Loucy (cell line): Measurements from ENCODE around the gene ZSCAN30.

Source experiments
- H2AFZ ChIP-seq: fragments of 200-600 bp; sonication (generic); 2 replicates; pipeline ENCODE4 v1.6.0; 2016; ENCODE audit warnings: antibody characterized with exemption, mild to moderate bottlenecking, low read length, moderate library complexity
- H3F3A ChIP-seq: fragments of 200-600 bp; 2 replicates; pipeline ENCODE4 v1.6.0; 2016; ENCODE audit warnings: antibody characterized with exemption, low read depth, mild to moderate bottlenecking
- H3K27me3 ChIP-seq: fragments of 200-600 bp; sonication (generic); 2 replicates; pipeline ENCODE4 v1.6.1; 2014; ENCODE audit warnings: low read length, mild to moderate bottlenecking; ENCODE audit not compliant: insufficient read depth, poor library complexity, severe bottlenecking
- H3K36me3 ChIP-seq: fragments of 200-600 bp; sonication (generic); 2 replicates; pipeline ENCODE4 v1.6.1; 2016; ENCODE audit warnings: low read length; ENCODE audit not compliant: insufficient read depth
- H3K4me1 ChIP-seq: fragments of 200-600 bp; sonication (generic); 2 replicates; pipeline ENCODE4 v1.5.1; 2014; ENCODE audit warnings: low read length, mild to moderate bottlenecking; ENCODE audit not compliant: insufficient read depth, poor library complexity, severe bottlenecking
- H3K4me2 ChIP-seq: fragments of 200-600 bp; sonication (generic); 2 replicates; pipeline ENCODE4 v1.6.0; 2014; ENCODE audit warnings: antibody characterized with exemption, low read length, low read depth, mild to moderate bottlenecking; ENCODE audit not compliant: poor library complexity, severe bottlenecking
- H3K4me3 ChIP-seq: fragments of 200-600 bp; sonication (generic); 2 replicates; pipeline ENCODE4 v1.5.1; 2014; ENCODE audit warnings: low read length, mild to moderate bottlenecking, mixed read lengths; ENCODE audit not compliant: poor library complexity, severe bottlenecking
- H3K79me2 ChIP-seq: fragments of 200-600 bp; sonication (generic); 2 replicates; pipeline ENCODE4 v1.6.1; 2014; ENCODE audit warnings: low read length; ENCODE audit not compliant: insufficient read depth
- H3K9ac ChIP-seq: fragments of 200-600 bp; sonication (generic); 2 replicates; pipeline ENCODE4 v1.6.0; 2014; ENCODE audit warnings: mild to moderate bottlenecking, low read depth, low read length, moderate library complexity; ENCODE audit not compliant: poor library complexity, severe bottlenecking
- H3K9me2 ChIP-seq: fragments of 200-600 bp; sonication (generic); replicated peaks from 2 replicates; pipeline ENCODE4 v1.6.1; 2016; ENCODE audit warnings: low read depth, low read length, mixed read lengths
- H3K9me3 ChIP-seq: fragments of 200-600 bp; sonication (generic); 2 replicates; pipeline ENCODE4 v1.6.1; 2014; ENCODE audit warnings: mild to moderate bottlenecking, antibody characterized with exemption, low read length, low read depth; ENCODE audit not compliant: insufficient read depth
- H4K20me1 ChIP-seq: fragments of 200-600 bp; sonication (generic); 2 replicates; pipeline ENCODE4 v1.6.0; 2014; ENCODE audit warnings: antibody characterized with exemption, low read length, mild to moderate bottlenecking; ENCODE audit not compliant: insufficient read depth, poor library complexity, severe bottlenecking
- CTCF ChIP-seq: fragments of 200-600 bp; sonication (generic); conservative IDR thresholded peaks from 2 replicates; pipeline ENCODE4 v1.5.1; 2014; ENCODE audit warnings: mild to moderate bottlenecking, antibody characterized with exemption, low read length
- EZH2phosphoT487 ChIP-seq: fragments of 200-600 bp; IDR thresholded peaks from 2 replicates; pipeline ENCODE4 v1.6.1; 2018; ENCODE audit warnings: antibody characterized with exemption, mild to moderate bottlenecking, moderate library complexity, borderline replicate concordance

ZSCAN30 gene

GRCh38 chr18:35322486-35323458 lies 32.7 kb upstream of the ZSCAN30 start:
- Histone ChIP-seq H3K36me3 (no peaks in the 10 kb centered on the region), H3K4me3 (no peak overlapping the region), H3K79me2 (no peaks in the 10 kb centered on the region), H3F3A (no peaks in the 10 kb centered on the region), H3K27me3 (no peaks in the 10 kb centered on the region), H3K4me2 (no peak overlapping the region), H3K9me3 (no peaks in the 10 kb centered on the region), H3K9me2 (no peaks in the 10 kb centered on the region), H3K9ac (no peak overlapping the region), H3K4me1 (no peaks in the 10 kb centered on the region), H2AFZ (no peak overlapping the region), H4K20me1 (no peaks in the 10 kb centered on the region)
- TF ChIP-seq EZH2phosphoT487, result no peak

- H3F3A ChIP-seq, result no peaks in the 10 kb centered on the region
- peaks cover 14% of the 10 kb centered on the region for H3K36me3 ChIP-seq
- no peaks in the 10 kb centered on the region for H3K9me2 ChIP-seq
- H4K20me1 ChIP-seq, result no peaks in the 10 kb centered on the region
- no peaks in the 10 kb centered on the region for H3K4me1 ChIP-seq
- H3K27me3 ChIP-seq, result peaks cover 5% of the 10 kb centered on the region
- no peak overlapping the region for H3K9ac ChIP-seq
- no peak for TF ChIP-seq CTCF
- TF ChIP-seq EZH2phosphoT487, result no peak
- H2AFZ ChIP-seq, result no peak overlapping the region
- no peak overlapping the region for H3K4me3 ChIP-seq
- peaks cover 15% of the 10 kb centered on the region for H3K9me3 ChIP-seq
- no peaks in the 10 kb centered on the region for H3K79me2 ChIP-seq
- no peak overlapping the region for H3K4me2 ChIP-seq
These were observed 21.5 kb upstream of the ZSCAN30 start for GRCh38 chr18:35311496-35311895.

GRCh38 chr18:35306588-35307250 lies 16.7 kb upstream of the ZSCAN30 start:
- Histone ChIP-seq H3K9me2 (no peaks in the 10 kb centered on the region), H3K4me2 (no peak overlapping the region), H3K27me3 (peaks cover 5% of the 10 kb centered on the region), H3K9ac (no peak overlapping the region), H3F3A (no peaks in the 10 kb centered on the region), H3K36me3 (peaks cover 28% of the 10 kb centered on the region), H3K9me3 (peaks cover 45% of the 10 kb centered on the region), H3K4me1 (no peaks in the 10 kb centered on the region), H3K79me2 (peaks cover 10% of the 10 kb centered on the region), H3K4me3 (no peak overlapping the region), H2AFZ (no peak overlapping the region), H4K20me1 (no peaks in the 10 kb centered on the region)
- TF ChIP-seq EZH2phosphoT487 (no peak), CTCF (no peak)
